Measurements from ENCODE around the gene DCP2.

DNA sequence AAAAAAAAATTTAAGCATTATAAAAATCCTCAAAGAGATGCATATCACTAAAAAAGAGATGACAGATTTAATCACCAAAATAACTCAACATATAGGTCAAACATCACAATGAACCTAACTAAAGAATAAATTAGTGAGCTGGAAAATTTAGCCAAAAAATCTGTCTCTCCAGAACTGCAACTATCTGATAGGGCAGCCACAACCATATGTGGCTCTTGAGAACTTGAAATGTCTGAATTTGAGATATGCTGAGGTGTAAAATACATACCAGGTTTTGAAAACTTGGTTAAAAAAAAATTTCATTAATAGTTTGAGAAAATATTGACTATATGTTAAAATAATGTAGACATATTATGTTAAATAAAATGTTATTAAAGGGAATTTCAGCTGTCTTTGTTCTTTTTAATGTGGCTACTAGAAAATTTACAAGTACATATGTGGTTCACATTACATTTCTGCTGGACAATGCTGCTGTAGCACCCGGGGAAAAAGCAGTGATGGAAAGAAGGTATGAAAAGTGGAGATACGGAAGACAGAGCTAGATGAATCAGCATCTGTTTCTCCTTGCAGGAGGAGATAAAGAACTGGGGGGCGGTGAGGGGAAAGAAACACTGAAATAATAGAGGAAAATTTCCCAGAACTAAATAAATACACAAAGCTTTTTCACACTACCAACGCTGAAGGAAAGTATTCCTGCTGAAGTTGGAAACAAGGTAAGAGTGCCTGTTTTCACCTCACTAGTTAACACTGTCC is 66.1 kb downstream of the DCP2 start:
- no peak for TF ChIP-seq POLR2A (IDR thresholded peaks at IDR 0.05)
- TF ChIP-seq CTCF (IDR thresholded peaks at IDR 0.05) = no peak
- no peak for TF ChIP-seq POLR2AphosphoS5 (IDR thresholded peaks at IDR 0.05; ENCODE audit: insufficient read depth in 1 of 2, low read depth in 1 of 2)

All from vagina (tissue), 2 donors.